Measurements from ENCODE around the gene PRKACA. TPM values are rescaled to one million over a fixed set of nuclear protein-coding genes. Genes with fewer than 3 reads are reported as not detected.

Gene PRKACA
- total RNA-seq, 2 experiments from 2014 or later: 21.1 to 62.0 TPM

DNA sequence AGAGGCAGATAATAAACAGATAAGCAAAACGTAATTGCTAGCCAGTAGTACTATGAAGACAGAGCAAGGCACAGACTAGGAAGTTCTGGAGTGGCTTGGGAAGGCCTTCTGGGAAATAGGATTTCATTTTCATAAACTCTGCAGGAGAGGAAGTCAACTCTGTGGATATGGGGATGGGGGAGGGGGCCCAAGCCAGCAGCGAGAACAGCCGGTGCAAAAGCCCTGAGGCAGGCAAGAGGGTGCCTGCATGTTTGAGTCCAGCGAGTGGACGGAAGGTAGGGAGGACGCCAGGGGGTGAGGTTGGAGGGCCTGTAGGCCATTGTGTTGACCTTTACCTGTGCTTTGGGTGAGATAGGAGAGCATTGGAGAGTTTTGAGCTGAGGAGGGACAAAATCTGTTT is 27.8 kb upstream of the PRKACA start:
- Histone ChIP-seq H3K4me3 (ENCODE audit: low read depth, low read length, poor library complexity, severe bottlenecking) (no peak overlapping the region), H3K9me3 (ENCODE audit: low read length) (no peaks in the 10 kb centered on the region), H3K4me1 (ENCODE audit: insufficient read depth, low read length, poor library complexity, severe bottlenecking) (no peaks in the 10 kb centered on the region), H3K9me2 (ENCODE audit: insufficient read depth, low read length) (no peaks in the 10 kb centered on the region), H3K27ac (ENCODE audit: low read depth, low read length, poor library complexity, severe bottlenecking) (no peak overlapping the region), H4K20me1 (ENCODE audit: insufficient read depth, low read length) (no peaks in the 10 kb centered on the region), H2AFZ (ENCODE audit: low read length) (no peak overlapping the region), H3K79me2 (ENCODE audit: insufficient read depth, low read depth, low read length) (no peaks in the 10 kb centered on the region), H3K4me2 (ENCODE audit: low read length) (no peak overlapping the region), H3K36me3 (ENCODE audit: insufficient read depth, low read length) (no peaks in the 10 kb centered on the region)
- POLR2A ChIA-PET: no interaction called here
- DNase-seq (ENCODE audit: low spot score): no peak
- CTCF ChIA-PET (ENCODE audit: unreplicated experiment): no interaction called here
- TF ChIP-seq, protein P1, sequence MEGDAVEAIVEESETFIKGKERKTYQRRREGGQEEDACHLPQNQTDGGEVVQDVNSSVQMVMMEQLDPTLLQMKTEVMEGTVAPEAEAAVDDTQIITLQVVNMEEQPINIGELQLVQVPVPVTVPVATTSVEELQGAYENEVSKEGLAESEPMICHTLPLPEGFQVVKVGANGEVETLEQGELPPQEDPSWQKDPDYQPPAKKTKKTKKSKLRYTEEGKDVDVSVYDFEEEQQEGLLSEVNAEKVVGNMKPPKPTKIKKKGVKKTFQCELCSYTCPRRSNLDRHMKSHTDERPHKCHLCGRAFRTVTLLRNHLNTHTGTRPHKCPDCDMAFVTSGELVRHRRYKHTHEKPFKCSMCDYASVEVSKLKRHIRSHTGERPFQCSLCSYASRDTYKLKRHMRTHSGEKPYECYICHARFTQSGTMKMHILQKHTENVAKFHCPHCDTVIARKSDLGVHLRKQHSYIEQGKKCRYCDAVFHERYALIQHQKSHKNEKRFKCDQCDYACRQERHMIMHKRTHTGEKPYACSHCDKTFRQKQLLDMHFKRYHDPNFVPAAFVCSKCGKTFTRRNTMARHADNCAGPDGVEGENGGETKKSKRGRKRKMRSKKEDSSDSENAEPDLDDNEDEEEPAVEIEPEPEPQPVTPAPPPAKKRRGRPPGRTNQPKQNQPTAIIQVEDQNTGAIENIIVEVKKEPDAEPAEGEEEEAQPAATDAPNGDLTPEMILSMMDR (conservative IDR thresholded peaks at IDR 0.05; ENCODE audit: low read length): no peak
- TF ChIP-seq EZH2phosphoT487 (IDR thresholded peaks at IDR 0.05; ENCODE audit: borderline replicate concordance, low read depth, low read length): no peak
- BruUV-seq (replicated peaks): no TSS peak
- intact Hi-C loops (cut with micrococcal nuclease; ENCODE audit: unreplicated experiment): no loop called here

DNA sequence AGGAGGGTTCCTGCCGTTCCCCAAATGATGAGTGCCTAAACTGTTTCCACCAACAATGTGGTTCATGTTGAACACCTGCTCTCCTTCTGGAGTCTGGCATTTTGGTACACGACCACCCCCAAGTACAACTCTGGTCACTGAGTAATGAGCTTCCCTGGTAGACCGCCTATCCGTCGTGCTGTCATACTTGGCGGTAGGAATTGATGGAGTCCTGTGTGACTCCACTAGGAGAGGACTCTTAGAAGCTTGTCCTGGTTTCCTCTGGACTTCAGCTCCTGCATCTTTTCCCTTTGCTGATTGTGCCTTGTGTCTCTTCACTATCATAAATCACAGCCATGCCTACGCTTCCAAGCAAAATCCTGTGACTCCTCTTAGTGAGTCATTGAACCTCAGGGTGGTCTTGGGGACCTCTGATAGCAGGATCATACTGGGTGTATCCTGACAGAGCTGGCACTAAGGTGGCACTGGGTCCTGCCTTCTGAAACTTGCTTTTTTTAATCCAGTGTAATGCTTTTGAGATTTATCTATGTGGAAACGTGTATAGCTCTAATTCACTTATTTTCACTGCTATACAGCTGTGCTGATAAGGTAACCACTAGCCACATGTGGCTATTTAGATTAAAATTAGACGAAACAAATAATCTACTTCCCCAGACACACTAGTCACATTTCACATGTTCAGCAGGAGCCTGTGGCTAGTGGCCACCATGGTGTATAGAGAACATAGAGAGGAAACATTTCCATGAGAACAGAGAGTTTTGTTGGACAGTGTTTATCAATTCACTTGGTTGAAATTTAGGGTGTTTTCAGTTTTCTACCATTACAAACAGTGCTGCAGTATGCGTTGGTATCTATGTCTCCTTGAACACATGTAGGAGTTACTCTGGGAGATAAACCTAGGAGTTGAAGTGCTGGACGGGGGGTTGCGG is 25.0 kb upstream of the PRKACA start:
- ChIA-PET CTCF (ENCODE audit: unreplicated experiment) (interaction anchor here (0.5 kb wide), 1 partner anchor 261 kb away, joined by 3 read pairs; no protein-coding TSS in a partner anchor), POLR2A (interaction anchor here (0.6 to 0.8 kb wide), 3 partner anchors 10 to 32 kb away, joined by 3 to 8 read pairs (median 3); no protein-coding TSS in a partner anchor)
- no peak overlapping the region for H2AFZ ChIP-seq (ENCODE audit: low read length)
- no peak for DNase-seq (ENCODE audit: low spot score)
- no peaks in the 10 kb centered on the region for H3K9me3 ChIP-seq (ENCODE audit: low read length)
- no peak for TF ChIP-seq EZH2phosphoT487 (IDR thresholded peaks at IDR 0.05; ENCODE audit: borderline replicate concordance, low read depth, low read length)
- TF ChIP-seq, protein P1 (conservative IDR thresholded peaks at IDR 0.05; ENCODE audit: low read length): no peak
- H3K9me2 ChIP-seq (ENCODE audit: insufficient read depth, low read length): no peaks in the 10 kb centered on the region
- no TSS peak for BruUV-seq (replicated peaks)
- intact Hi-C loops (cut with micrococcal nuclease; ENCODE audit: unreplicated experiment): no loop called here
- no peak overlapping the region for H3K27ac ChIP-seq (ENCODE audit: low read depth, low read length, poor library complexity, severe bottlenecking)
- no peaks in the 10 kb centered on the region for H4K20me1 ChIP-seq (ENCODE audit: insufficient read depth, low read length)
- H3K4me3 ChIP-seq (ENCODE audit: low read depth, low read length, poor library complexity, severe bottlenecking): no peak overlapping the region
- H3K4me2 ChIP-seq (ENCODE audit: low read length): no peak overlapping the region
- H3K4me1 ChIP-seq (ENCODE audit: insufficient read depth, low read length, poor library complexity, severe bottlenecking): peaks cover 8% of the 10 kb centered on the region
- peaks cover 9% of the 10 kb centered on the region; the same call in 1 of the 2 replicates for H3K79me2 ChIP-seq (ENCODE audit: insufficient read depth, low read depth, low read length)
- H3K36me3 ChIP-seq (ENCODE audit: insufficient read depth, low read length): no peaks in the 10 kb centered on the region

DNA sequence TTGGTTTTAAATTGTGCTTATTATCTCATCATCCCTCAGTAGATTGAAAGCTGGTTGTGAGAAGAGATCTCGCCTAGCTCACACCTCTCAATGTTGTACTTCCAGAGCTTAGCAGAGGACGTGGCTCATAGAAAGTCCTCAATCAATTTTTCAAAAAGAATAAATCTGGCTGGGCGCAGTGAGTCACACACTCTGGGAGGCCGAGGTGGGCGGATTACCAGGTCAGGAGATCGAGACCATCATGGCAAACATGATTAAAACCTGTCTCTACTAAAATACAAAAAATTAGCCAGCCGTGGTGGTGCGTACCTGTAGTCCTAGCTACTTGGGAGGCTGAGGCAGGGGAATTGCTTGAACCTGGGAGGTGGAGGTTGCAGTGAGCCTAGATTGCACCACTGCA is 23.5 kb upstream of the PRKACA start:
- no peaks in the 10 kb centered on the region for H3K9me2 ChIP-seq (ENCODE audit: insufficient read depth, low read length)
- H3K4me2 ChIP-seq (ENCODE audit: low read length): no peak overlapping the region
- ChIA-PET POLR2A (interaction anchor here (0.6 kb wide), 1 partner anchor 40 kb away, joined by 3 read pairs; no protein-coding TSS in a partner anchor), CTCF (ENCODE audit: unreplicated experiment) (no interaction called here)
- peaks cover 8% of the 10 kb centered on the region for H3K4me1 ChIP-seq (ENCODE audit: insufficient read depth, low read length, poor library complexity, severe bottlenecking)
- no peaks in the 10 kb centered on the region for H3K36me3 ChIP-seq (ENCODE audit: insufficient read depth, low read length)
- peaks cover 11% of the 10 kb centered on the region for H3K79me2 ChIP-seq (ENCODE audit: insufficient read depth, low read depth, low read length)
- no peak for DNase-seq (ENCODE audit: low spot score)
- H3K9me3 ChIP-seq (ENCODE audit: low read length): no peaks in the 10 kb centered on the region
- no TSS peak for BruUV-seq (replicated peaks)
- H4K20me1 ChIP-seq (ENCODE audit: insufficient read depth, low read length): no peaks in the 10 kb centered on the region
- H3K27ac ChIP-seq (ENCODE audit: low read depth, low read length, poor library complexity, severe bottlenecking): no peak overlapping the region
- intact Hi-C loops (cut with micrococcal nuclease; ENCODE audit: unreplicated experiment): no loop called here
- no peak overlapping the region for H3K4me3 ChIP-seq (ENCODE audit: low read depth, low read length, poor library complexity, severe bottlenecking)
- TF ChIP-seq, protein P1 (conservative IDR thresholded peaks at IDR 0.05; ENCODE audit: low read length): no peak
- TF ChIP-seq EZH2phosphoT487 (IDR thresholded peaks at IDR 0.05; ENCODE audit: borderline replicate concordance, low read depth, low read length): no peak
- no peak overlapping the region for H2AFZ ChIP-seq (ENCODE audit: low read length)

Data from OCI-LY7 (cell line).